Rectal smooth muscle tissue (tissue), 1 donor: Measurements from ENCODE around the gene PBRM1.
"Not testable (repeated sequence)": the region's sequence is repeated elsewhere in the genome, so short reads cannot be mapped to it uniquely, and the experiment has no call there.

Experiments
- H3K27ac ChIP-seq: one replicate; pipeline ENCODE4 v1.7.0; 2013; ENCODE audit warnings: low read depth, low read length, inconsistent platforms
- H3K27me3 ChIP-seq: one replicate; pipeline ENCODE4 v1.7.0; 2013; ENCODE audit warnings: low read length; ENCODE audit not compliant: control insufficient read depth, insufficient read depth
- H3K36me3 ChIP-seq: one replicate; pipeline ENCODE4 v1.7.0; 2013; ENCODE audit warnings: low read length; ENCODE audit not compliant: control insufficient read depth, insufficient read depth
- H3K4me1 ChIP-seq: one replicate; pipeline ENCODE4 v1.7.0; 2013; ENCODE audit warnings: low read length; ENCODE audit not compliant: control insufficient read depth, insufficient read depth
- H3K4me3 ChIP-seq: one replicate; pipeline ENCODE4 v1.7.0; 2013; ENCODE audit warnings: low read length
- H3K9ac ChIP-seq: one replicate; pipeline ENCODE4 v1.7.0; 2013; ENCODE audit warnings: low read length

The PBRM1 gene

DNA sequence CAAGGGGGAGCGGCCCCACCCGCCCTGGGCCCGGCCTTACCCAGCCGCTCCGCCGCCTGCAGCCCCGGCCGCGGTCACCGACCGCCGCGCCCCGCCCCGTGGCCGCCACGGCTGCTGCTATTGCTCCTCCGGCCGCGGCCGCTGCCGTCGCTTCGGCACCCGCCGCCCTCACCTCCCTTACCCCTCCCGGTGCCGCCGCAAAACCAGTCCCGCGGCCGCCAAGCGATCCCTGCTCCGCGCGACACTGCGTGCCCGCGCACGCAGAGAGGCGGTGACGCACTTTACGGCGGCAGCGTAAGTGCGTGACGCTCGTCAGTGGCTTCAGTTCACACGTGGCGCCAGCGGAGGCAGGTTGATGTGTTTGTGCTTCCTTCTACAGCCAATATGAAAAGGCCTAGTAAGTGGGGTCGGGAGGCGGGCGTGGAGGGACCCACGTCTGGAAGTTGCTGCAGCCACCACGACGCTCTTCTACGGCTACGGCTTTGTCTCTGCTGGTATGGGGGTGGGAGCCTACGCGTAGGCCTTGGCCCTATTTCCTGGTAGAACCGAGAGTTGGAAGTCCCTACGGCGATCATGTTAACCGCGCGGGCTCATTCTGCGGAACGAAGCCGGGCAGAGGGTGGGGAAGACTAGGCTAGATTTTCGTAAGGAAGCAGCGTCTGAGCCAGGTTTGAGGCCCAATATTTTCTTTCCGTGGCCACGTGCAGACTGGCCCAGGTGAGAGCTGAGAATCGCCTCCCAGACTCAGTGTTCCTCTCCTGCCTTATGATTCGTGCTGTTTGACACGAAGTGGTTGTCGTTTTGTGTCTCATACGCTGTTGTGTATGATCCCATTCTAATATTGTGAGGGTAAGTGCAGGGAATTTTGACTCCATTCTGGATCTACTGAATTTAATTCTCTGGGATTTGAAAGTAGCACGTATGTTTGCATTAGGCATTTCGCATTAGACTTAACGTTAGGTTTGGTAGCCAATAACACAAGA lies at the start of gene PBRM1, which contains the start of gene GNL3:
Gene PBRM1, minus strand, starts transcription at position 205 of the 983 bp plus-strand sequence.
Gene GNL3, plus strand, starts transcription at position 324 of the 983 bp plus-strand sequence. Its CDS starts 61 bp downstream, at position 385.
- Histone ChIP-seq H3K4me3 (peak within 1 kb of the TSS; percentile 91), H3K36me3 (peaks cover 34% of the 10 kb centered on the region), H3K27me3 (no peaks in the 10 kb centered on the region), H3K27ac (peak within 1 kb of the TSS; percentile 94), H3K9ac (peak within 1 kb of the TSS; percentile 84), H3K4me1 (peaks cover 17% of the 10 kb centered on the region)

DNA sequence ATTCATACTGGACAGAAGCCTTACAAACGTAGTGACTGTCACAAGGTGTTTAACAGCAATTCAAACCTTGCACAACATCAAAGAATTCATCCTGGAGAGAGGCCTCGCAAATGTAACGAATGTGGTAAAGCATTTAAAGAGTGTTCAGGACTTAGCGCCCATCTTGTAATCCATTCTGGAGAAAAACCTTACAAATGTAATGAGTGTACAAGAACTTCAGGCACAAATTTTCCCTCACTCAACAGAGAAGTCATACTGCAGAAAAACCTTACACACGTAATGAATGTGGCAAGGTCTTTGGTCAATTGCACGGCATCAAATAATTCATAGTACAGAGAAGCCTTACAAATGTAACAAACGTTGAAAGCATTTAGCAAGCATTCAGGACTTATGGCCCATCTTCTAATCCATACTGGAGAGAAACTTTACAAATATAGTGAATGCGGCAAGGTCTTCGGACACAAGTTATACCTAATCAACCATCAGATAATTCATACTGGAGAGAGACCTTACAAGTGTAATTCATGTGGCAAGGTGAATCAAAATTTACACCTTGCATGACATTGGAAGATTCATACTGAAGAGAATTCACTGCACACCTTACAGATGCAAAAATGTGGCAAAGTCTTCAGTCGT lies 47.7 kb upstream of the PBRM1 start:
- Histone ChIP-seq H3K4me1 (no peaks in the 10 kb centered on the region), H3K27me3 (no peaks in the 10 kb centered on the region), H3K27ac (no peak overlapping the region), H3K4me3 (no peak overlapping the region), H3K9ac (no peak overlapping the region), H3K36me3 (peaks cover 4% of the 10 kb centered on the region)

DNA sequence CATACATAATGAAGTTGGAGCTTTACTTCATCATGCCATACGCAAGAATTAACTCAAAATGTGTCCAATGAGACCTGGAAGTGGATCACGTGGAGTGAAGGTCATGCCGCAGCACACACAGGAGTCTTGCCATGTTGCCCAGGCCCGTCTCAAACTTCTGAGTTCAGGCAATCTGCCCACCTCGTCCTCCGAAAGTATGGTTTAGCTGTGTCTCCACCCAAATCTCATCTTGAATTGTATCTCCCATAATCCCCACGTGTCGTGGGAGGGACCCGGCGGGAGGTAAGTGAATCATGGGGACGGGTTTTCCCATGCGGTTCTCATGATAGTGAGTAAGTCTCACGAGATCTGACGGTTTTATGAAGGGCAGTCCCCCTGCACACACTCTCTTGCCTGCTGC lies 45.9 kb upstream of the PBRM1 start:
- no peaks in the 10 kb centered on the region for H3K27me3 ChIP-seq
- H3K36me3 ChIP-seq, result peaks cover 4% of the 10 kb centered on the region

DNA sequence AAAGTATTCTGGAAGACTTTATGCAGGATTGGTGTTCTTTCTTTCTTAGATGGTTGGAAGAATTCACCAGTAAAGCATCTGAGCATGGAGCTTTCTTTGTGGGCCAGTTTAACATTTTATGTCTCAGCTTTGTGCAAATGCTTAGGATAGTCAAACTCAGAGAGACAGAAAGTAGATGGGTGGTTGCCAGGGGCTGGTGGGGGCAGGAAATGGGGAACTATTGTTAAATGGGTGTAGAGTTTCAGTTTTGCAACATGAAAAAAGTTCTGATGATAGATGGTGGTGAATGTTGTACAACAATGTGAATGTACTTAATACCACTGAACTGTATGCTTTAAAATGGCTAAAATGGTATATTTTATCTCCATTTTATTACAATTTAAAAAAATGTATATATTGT lies 45.0 kb upstream of the PBRM1 start:
- H3K4me1 ChIP-seq, result no peaks in the 10 kb centered on the region
- H3K9ac ChIP-seq, result no peak overlapping the region
- no peak overlapping the region for H3K27ac ChIP-seq
- H3K36me3 ChIP-seq, result peaks cover 4% of the 10 kb centered on the region
- H3K4me3 ChIP-seq, result no peak overlapping the region
- H3K27me3 ChIP-seq, result no peaks in the 10 kb centered on the region

More for the DNA sequence above, 45.9 kb upstream of the PBRM1 start:
- Histone ChIP-seq H3K4me3 (no peak overlapping the region), H3K9ac (no peak overlapping the region), H3K4me1 (no peaks in the 10 kb centered on the region), H3K27ac (no peak overlapping the region)

DNA sequence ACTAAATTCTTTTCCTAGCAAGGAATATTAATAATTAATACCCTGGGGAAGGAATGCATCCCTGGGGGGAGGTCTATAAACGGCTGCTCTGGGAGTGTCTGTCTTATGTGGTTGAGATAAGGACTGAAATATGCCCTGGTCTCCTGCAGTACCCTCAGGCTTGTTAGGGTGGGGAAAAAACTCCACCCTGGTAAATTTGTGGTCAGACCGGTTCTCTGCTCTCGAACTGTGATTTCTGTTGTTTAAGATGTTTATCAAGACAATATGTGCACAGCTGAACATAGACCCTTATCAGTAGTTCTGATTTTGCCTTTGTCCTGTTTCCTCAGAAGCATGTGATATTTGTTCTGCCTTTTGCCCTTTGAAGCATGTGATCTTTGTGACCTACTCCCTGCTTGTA lies 43.0 kb upstream of the PBRM1 start:
- H3K36me3 ChIP-seq, H3K4me3 ChIP-seq, H3K9ac ChIP-seq, H3K27me3 ChIP-seq, H3K4me1 ChIP-seq, H3K27ac ChIP-seq: not testable (repeated sequence)

DNA sequence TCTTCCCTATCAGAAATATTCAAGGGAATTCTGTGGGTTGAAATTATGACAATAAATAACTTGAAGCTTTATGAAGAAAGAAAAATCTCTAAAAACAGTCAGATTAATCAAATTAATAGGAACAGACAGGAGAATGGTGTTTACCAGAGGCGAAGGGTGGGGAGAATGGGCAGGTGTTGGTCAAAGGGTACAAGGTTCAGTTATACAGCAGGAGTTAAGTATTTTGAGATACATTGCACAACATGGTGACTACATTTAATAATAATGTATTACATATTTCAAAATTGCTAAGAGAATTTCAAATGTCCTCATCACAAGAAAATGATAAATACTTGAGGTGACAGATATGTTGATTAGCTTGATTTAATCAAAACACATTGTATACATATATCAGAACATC lies 38.8 kb upstream of the PBRM1 start:
- Histone ChIP-seq H3K4me3 (no peak overlapping the region), H3K27ac (no peak overlapping the region)

DNA sequence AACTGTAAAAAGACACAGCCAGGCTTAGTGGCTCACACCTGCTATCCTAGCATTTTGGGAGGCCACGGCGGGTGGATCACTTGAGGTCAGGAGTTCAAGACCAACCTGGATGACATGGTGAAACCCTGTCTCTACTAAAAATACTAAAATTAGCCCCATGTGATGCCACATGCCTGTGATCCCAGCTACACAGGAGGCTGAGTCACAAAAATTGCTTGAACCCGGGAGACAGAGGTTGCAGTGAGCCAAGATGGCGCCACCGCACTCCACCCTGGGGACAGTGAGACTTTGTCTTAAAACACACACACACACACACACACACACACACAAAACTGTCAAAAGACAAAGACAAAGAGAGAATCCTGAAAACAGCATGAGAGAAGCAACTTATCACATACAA lies 38.2 kb upstream of the PBRM1 start:
- H3K4me1 ChIP-seq, result no peaks in the 10 kb centered on the region
- H3K27ac ChIP-seq, result no peak overlapping the region
- H3K4me3 ChIP-seq, result no peak overlapping the region

More for the DNA sequence above, 38.8 kb upstream of the PBRM1 start:
- Histone ChIP-seq H3K36me3 (no peaks in the 10 kb centered on the region), H3K9ac (no peak overlapping the region), H3K4me1 (no peaks in the 10 kb centered on the region), H3K27me3 (no peaks in the 10 kb centered on the region)

DNA sequence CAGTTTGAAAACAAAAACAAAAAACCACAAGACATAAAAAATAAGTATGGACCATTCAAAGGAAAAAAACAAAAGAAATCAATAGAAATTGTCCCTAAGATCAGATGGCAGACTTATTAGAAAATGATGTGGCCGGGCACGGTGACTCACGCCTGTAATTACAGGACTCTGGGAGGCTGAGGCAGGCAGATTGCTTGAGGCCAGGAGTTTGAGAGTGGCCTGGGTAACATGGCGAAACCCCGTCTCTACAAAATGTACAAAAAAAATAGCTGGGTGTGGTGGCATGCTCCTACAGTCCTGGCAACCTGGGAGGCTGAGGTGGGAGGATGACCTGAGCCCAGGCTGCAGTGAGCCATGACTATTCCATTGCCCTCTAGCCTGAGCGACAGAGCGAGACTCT lies 36.8 kb upstream of the PBRM1 start:
- no peaks in the 10 kb centered on the region for H3K27me3 ChIP-seq
- no peak overlapping the region for H3K9ac ChIP-seq
- H3K36me3 ChIP-seq, result no peaks in the 10 kb centered on the region
- H3K27ac ChIP-seq, result no peak overlapping the region
- no peaks in the 10 kb centered on the region for H3K4me1 ChIP-seq
- H3K4me3 ChIP-seq, result no peak overlapping the region

More for the DNA sequence above, 38.2 kb upstream of the PBRM1 start:
- Histone ChIP-seq H3K36me3 (no peaks in the 10 kb centered on the region), H3K27me3 (no peaks in the 10 kb centered on the region), H3K9ac (no peak overlapping the region)

DNA sequence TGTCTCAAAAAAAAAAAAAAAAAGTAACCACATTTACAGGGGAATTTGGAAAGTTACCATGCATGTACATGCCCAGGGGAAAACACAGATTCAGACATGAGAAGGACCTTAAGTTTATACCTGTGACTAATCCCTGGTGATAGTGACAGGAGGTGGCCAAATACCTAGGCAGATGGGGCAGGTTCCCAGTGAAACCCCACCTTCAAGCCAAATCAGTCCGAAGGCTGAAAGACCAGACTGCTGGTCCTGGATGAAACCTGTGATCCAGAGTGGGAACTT lies 36.0 kb upstream of the PBRM1 start:
- no peak overlapping the region for H3K27ac ChIP-seq

DNA sequence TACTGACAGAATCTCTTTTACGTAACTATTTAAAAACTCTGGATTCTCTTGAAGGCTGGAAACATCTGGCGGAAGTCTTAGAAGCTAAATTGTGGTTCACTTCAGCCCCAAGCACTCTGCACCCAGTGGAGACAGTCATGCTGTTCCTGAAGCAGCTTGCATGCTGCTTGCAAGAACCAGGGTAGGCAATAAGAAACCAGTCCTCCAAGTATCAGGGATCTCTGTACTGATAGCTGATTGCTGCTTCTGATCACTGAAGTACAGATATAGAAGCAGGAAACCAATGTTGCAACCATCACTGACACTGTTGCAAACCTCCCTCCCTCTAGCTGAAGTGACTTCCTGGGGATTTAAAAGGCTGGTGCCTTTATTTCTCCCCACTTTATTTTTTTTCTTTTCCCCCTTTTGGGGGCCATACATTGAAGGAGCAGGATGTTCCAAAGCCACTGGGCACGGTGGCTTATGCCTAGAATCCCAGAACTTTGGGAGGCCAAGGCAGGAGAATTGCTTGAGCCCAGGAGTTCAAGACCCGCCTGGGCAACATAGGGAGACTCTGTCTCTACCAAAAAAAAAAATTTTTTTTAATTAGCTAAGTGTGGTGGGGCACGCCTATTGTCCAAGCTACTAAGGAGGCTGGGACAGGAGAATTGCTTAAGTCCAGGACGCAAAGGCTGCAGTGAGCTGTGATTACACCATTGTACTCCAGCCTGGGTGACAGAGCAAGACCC lies 35.5 kb upstream of the PBRM1 start:
- Histone ChIP-seq H3K4me1 (no peaks in the 10 kb centered on the region), H3K36me3 (no peaks in the 10 kb centered on the region), H3K27me3 (no peaks in the 10 kb centered on the region), H3K9ac (no peak overlapping the region), H3K27ac (no peak overlapping the region), H3K4me3 (no peak overlapping the region)

More for the DNA sequence above, 36.0 kb upstream of the PBRM1 start:
- Histone ChIP-seq H3K9ac (no peak overlapping the region), H3K27me3 (no peaks in the 10 kb centered on the region), H3K4me3 (no peak overlapping the region), H3K4me1 (no peaks in the 10 kb centered on the region), H3K36me3 (no peaks in the 10 kb centered on the region)

DNA sequence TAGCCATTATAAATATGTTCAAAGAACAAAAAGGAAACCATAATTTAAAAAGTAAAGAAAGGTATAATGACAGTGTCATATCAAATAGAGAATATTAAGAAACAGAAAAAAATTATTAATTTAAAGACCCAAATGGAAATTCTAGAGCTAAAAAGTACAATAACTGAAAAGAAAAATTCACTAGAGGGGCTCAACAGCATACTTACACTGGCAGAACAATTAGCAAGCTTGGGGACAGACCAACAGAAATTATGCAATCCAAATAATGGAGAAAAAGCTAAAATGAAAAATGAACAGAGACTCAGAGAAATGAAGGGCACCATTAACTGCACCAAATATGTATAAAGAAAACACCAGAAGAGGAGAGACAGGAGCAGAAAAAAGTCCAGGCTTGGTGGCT lies 33.9 kb upstream of the PBRM1 start:
- no peaks in the 10 kb centered on the region for H3K36me3 ChIP-seq
- H3K27me3 ChIP-seq, result no peaks in the 10 kb centered on the region
- no peak overlapping the region for H3K27ac ChIP-seq
- H3K9ac ChIP-seq, result no peak overlapping the region
- H3K4me1 ChIP-seq, result no peaks in the 10 kb centered on the region
- no peak overlapping the region for H3K4me3 ChIP-seq

DNA sequence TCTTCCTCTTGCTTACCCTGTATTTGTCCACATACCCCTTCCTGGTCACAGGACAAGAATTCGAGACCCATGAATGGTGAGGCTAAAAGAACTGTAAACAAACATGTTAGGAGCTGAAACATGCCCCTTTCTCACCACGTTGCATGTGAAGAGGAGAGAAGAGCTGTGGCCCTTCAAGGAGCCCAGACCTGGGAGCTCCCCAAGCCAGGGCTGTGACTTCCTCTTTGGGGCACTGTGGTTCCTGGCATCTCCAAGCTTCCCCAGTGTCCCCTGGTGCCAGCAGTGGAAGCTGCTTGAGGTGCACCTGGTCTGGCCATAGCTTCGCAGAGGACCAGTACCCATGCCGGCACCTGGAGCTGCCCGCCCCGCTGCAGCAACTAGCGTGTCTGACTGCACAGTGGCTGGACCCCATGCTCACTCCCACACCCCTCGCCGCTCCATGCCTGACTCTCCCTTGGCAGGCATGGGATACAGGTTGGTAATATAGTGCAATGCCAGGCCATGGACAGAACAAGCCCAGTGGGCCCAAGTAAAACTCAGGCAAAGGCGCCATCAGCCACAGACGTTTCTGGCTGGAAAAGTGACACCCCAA lies 30.1 kb upstream of the PBRM1 start:
- Histone ChIP-seq H3K27me3 (no peaks in the 10 kb centered on the region), H3K9ac (no peak overlapping the region), H3K27ac (no peak overlapping the region), H3K36me3 (no peaks in the 10 kb centered on the region), H3K4me1 (no peaks in the 10 kb centered on the region), H3K4me3 (no peak overlapping the region)
